ENCODE results near the gene SVIL. TPM values are rescaled to one million over a fixed set of nuclear protein-coding genes. Genes with fewer than 3 reads are reported as not detected.
"Not testable (repeated sequence)": the region's sequence is repeated elsewhere in the genome, so short reads cannot be mapped to it uniquely, and the experiment has no call there.

The SVIL gene
- total RNA-seq, 1 experiment from 2014 or later, result 15.3 TPM

- no peak overlapping the region for H3K9ac ChIP-seq (ENCODE audit: extremely low read depth, insufficient read length, low read length)
- no peak overlapping the region for H2BK120ac ChIP-seq (ENCODE audit: low read depth, low read length, poor library complexity, severe bottlenecking)
- peaks cover 0 to 9% (median 3%) of the 10 kb centered on the region in 3 experiments; a peak in 4 of 7 replicates for H3K36me3 Mint-ChIP-seq (ENCODE audit: insufficient read depth in 1 of 3, low read depth in 3 of 3)
Measured at GRCh38 chr10:29583674-29584073, 51.1 kb downstream of the SVIL start.

GRCh38 chr10:29582769-29583168 is 52.0 kb downstream of the SVIL start:
- H3K79me1 ChIP-seq (ENCODE audit: insufficient read depth, low read depth, low read length, poor library complexity, severe bottlenecking), result not testable (repeated sequence)

More at GRCh38 chr10:29583674-29584073, 51.1 kb downstream of the SVIL start:
- no peak overlapping the region for H3K27ac ChIP-seq (ENCODE audit: insufficient read length, low read depth, low read length)
- Mint-ChIP-seq H3K27me3 (ENCODE audit: low read depth) (no peaks in the 10 kb centered on the region), H3K9me3 (peaks cover 0 to 6% of the 10 kb centered on the region in 2 experiments; a peak in 3 of 5 replicates), H3K27ac (no peak overlapping the region), H3K4me1 (peaks cover 35 to 36% of the 10 kb centered on the region in 2 experiments), H3K4me3 (no peak overlapping the region)
- no peak overlapping the region for H2BK5ac ChIP-seq (ENCODE audit: insufficient read length, low read length)
- no peak overlapping the region for H2AFZ ChIP-seq (ENCODE audit: low read length)
- no peak overlapping the region for H3K23ac ChIP-seq (ENCODE audit: insufficient read length, low read depth, low read length)
- TF ChIP-seq, protein P1, sequence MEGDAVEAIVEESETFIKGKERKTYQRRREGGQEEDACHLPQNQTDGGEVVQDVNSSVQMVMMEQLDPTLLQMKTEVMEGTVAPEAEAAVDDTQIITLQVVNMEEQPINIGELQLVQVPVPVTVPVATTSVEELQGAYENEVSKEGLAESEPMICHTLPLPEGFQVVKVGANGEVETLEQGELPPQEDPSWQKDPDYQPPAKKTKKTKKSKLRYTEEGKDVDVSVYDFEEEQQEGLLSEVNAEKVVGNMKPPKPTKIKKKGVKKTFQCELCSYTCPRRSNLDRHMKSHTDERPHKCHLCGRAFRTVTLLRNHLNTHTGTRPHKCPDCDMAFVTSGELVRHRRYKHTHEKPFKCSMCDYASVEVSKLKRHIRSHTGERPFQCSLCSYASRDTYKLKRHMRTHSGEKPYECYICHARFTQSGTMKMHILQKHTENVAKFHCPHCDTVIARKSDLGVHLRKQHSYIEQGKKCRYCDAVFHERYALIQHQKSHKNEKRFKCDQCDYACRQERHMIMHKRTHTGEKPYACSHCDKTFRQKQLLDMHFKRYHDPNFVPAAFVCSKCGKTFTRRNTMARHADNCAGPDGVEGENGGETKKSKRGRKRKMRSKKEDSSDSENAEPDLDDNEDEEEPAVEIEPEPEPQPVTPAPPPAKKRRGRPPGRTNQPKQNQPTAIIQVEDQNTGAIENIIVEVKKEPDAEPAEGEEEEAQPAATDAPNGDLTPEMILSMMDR (conservative IDR thresholded peaks at IDR 0.05), result no peak
- H2BK15ac ChIP-seq (ENCODE audit: low read depth, low read length), result no peak overlapping the region
- no peak overlapping the region for H4K91ac ChIP-seq (ENCODE audit: insufficient read length, low read depth, low read length)
- DNase-seq, result no peak
- H3K23me2 ChIP-seq (ENCODE audit: insufficient read length, low read depth, low read length, poor library complexity, severe bottlenecking), result no peaks in the 10 kb centered on the region
- H3K18ac ChIP-seq (ENCODE audit: insufficient read length, low read depth, low read length), result no peak overlapping the region
- H3K79me2 ChIP-seq (ENCODE audit: insufficient read depth, low read length), result no peaks in the 10 kb centered on the region
- no peaks in the 10 kb centered on the region for H3K27me3 ChIP-seq (ENCODE audit: insufficient read depth, low read length)
- H4K20me1 ChIP-seq (ENCODE audit: control insufficient read depth, insufficient read depth, insufficient read length), result no peaks in the 10 kb centered on the region
- H4K5ac ChIP-seq (ENCODE audit: insufficient read length, low read depth, low read length), result no peak overlapping the region
- H3K56ac ChIP-seq (ENCODE audit: insufficient read length, low read depth, low read length), result no peak overlapping the region
- H2BK20ac ChIP-seq (ENCODE audit: low read depth, low read length, poor library complexity, severe bottlenecking), result no peak overlapping the region
- H3K14ac ChIP-seq (ENCODE audit: insufficient read depth, low read length), result no peak overlapping the region
- no peak overlapping the region for H3K4me2 ChIP-seq (ENCODE audit: insufficient read depth, insufficient read length, low read length)
- H3T11ph ChIP-seq (ENCODE audit: low read length), result no peak overlapping the region
- no peak overlapping the region for H3K4ac ChIP-seq (ENCODE audit: low read depth, low read length)
- WGBS (ENCODE audit: extremely low coverage, insufficient read length, low lambda C conversion rate), result no CpG with 5 or more reads among the region's 9 CpGs
- H3K79me1 ChIP-seq (ENCODE audit: insufficient read depth, low read depth, low read length, poor library complexity, severe bottlenecking), result no peaks in the 10 kb centered on the region
- no peaks in the 10 kb centered on the region for H3K9me3 ChIP-seq (ENCODE audit: control insufficient read depth, low read depth, low read length)
- peaks cover 5% of the 10 kb centered on the region; the same call in 1 of the 2 replicates for H3K4me1 ChIP-seq (ENCODE audit: insufficient read depth, low read length)
- no peak overlapping the region for H4K8ac ChIP-seq (replicated peaks; ENCODE audit: insufficient read length, low read depth, low read length)
- H2BK12ac ChIP-seq (ENCODE audit: insufficient read length, low read depth, low read length), result no peak overlapping the region
- no peak overlapping the region for H2AK5ac ChIP-seq (ENCODE audit: insufficient read length, low read length)

More at GRCh38 chr10:29582769-29583168, 52.0 kb downstream of the SVIL start:
- H3K4me1 ChIP-seq (ENCODE audit: insufficient read depth, low read length); H3K9me3 Mint-ChIP-seq; DNase-seq; H3K23ac ChIP-seq (ENCODE audit: insufficient read length, low read depth, low read length); H2BK5ac ChIP-seq (ENCODE audit: insufficient read length, low read length); H3K36me3 Mint-ChIP-seq (ENCODE audit: insufficient read depth in 1 of 3, low read depth in 3 of 3); H3K27ac ChIP-seq (ENCODE audit: insufficient read length, low read depth, low read length); H2BK20ac ChIP-seq (ENCODE audit: low read depth, low read length, poor library complexity, severe bottlenecking); H4K8ac ChIP-seq (replicated peaks; ENCODE audit: insufficient read length, low read depth, low read length); H4K91ac ChIP-seq (ENCODE audit: insufficient read length, low read depth, low read length); H3K9me3 ChIP-seq (ENCODE audit: control insufficient read depth, low read depth, low read length); H2AFZ ChIP-seq (ENCODE audit: low read length); H3K4ac ChIP-seq (ENCODE audit: low read depth, low read length); H3K27me3 ChIP-seq (ENCODE audit: insufficient read depth, low read length); H3K79me2 ChIP-seq (ENCODE audit: insufficient read depth, low read length); H3K18ac ChIP-seq (ENCODE audit: insufficient read length, low read depth, low read length); H3K14ac ChIP-seq (ENCODE audit: insufficient read depth, low read length); H3K56ac ChIP-seq (ENCODE audit: insufficient read length, low read depth, low read length); H2BK120ac ChIP-seq (ENCODE audit: low read depth, low read length, poor library complexity, severe bottlenecking); H4K20me1 ChIP-seq (ENCODE audit: control insufficient read depth, insufficient read depth, insufficient read length); H3K4me2 ChIP-seq (ENCODE audit: insufficient read depth, insufficient read length, low read length); H3K23me2 ChIP-seq (ENCODE audit: insufficient read length, low read depth, low read length, poor library complexity, severe bottlenecking); H3K9ac ChIP-seq (ENCODE audit: extremely low read depth, insufficient read length, low read length); H3T11ph ChIP-seq (ENCODE audit: low read length); H3K4me3 Mint-ChIP-seq; H2BK12ac ChIP-seq (ENCODE audit: insufficient read length, low read depth, low read length); H4K5ac ChIP-seq (ENCODE audit: insufficient read length, low read depth, low read length); H3K27ac Mint-ChIP-seq; H2AK5ac ChIP-seq (ENCODE audit: insufficient read length, low read length); H3K27me3 Mint-ChIP-seq (ENCODE audit: low read depth); H2BK15ac ChIP-seq (ENCODE audit: low read depth, low read length): not testable (repeated sequence)
- no CpG with 5 or more reads among the region's 5 CpGs for WGBS (ENCODE audit: extremely low coverage, insufficient read length, low lambda C conversion rate)
- peaks cover 27 to 34% of the 10 kb centered on the region in 2 experiments for H3K4me1 Mint-ChIP-seq
